Endothelial cell of umbilical vein (primary cell): ENCODE results near the gene USB1. TPM values are rescaled to one million over a fixed set of nuclear protein-coding genes. Genes with fewer than 3 reads are reported as not detected.

Experiments
- BruUV-seq: library from RNA; stranded (reverse); fragments of 400-500 nt; replicated peaks from 2 replicates; lab custom pipeline; 2021; lab: Mats Ljungman, UMichigan
- CTCF ChIA-PET: fragments of 300-600, 350-600 bp; sonication (Branson Sonifier 250); formaldehyde crosslinking; loops from one replicate; lab custom pipeline; 2021; ENCODE audit warnings: antibody characterized with exemption, inconsistent platforms; lab: Charles Lee
- POLR2A ChIA-PET: fragments of 300-600, 350-600 bp; sonication (Branson Sonifier 250); formaldehyde crosslinking; loops from one replicate; lab custom pipeline; 2021; ENCODE audit warnings: antibody characterized with exemption, inconsistent platforms; lab: Charles Lee
- DNase-seq: peaks from one replicate; pipeline ENCODE4 v3.0.0-alpha.2; 2011; ENCODE audit warnings: low read depth, low spot score
- FAIRE-seq: peaks from 2 replicates; lab custom pipeline; 2011; peaks lifted over from hg19 to GRCh38; lab: Jason Lieb, UNC
- H2AFZ ChIP-seq: 2 replicates; pipeline ENCODE4 v1.6.0; 2012; ENCODE audit warnings: low read depth, low read length, control low read depth, inconsistent platforms
- H3K27ac ChIP-seq: 2 replicates; pipeline ENCODE4 v1.5.1; 2011; ENCODE audit warnings: low read depth, mild to moderate bottlenecking, control low read depth, low read length, moderate library complexity; ENCODE audit not compliant: insufficient read depth
- H3K27me3 ChIP-seq, 2 experiments: 2 replicates each; pipeline versions ENCODE4 v1.6.0 to v1.6.1; 2011; ENCODE audit warnings: low read length in 2 of 2, mixed read lengths in 1 of 2; ENCODE audit not compliant: control insufficient read depth in 2 of 2, insufficient read depth in 2 of 2
- H3K36me3 ChIP-seq, 2 experiments: 2 replicates in 1 of 2; 3 replicates in 1 of 2; pipeline ENCODE4 v1.5.1; 2011; ENCODE audit warnings: low read length in 2 of 2, mild to moderate bottlenecking in 1 of 2, moderate library complexity in 1 of 2; ENCODE audit not compliant: control insufficient read depth in 2 of 2, insufficient read depth in 2 of 2; ENCODE audit errors: extremely low read depth in 1 of 2
- H3K4me1 ChIP-seq: 3 replicates; pipeline ENCODE4 v1.5.1; 2011; ENCODE audit warnings: mild to moderate bottlenecking, low read length; ENCODE audit not compliant: control insufficient read depth, insufficient read depth; ENCODE audit errors: extremely low read depth
- H3K4me2 ChIP-seq: 2 replicates; pipeline ENCODE4 v1.6.1; 2011; ENCODE audit warnings: low read length, control low read depth, mixed read lengths; ENCODE audit not compliant: insufficient read depth
- H3K4me3 ChIP-seq, 3 experiments: fragments of 200-600 bp in 1 of 3; sonication (generic), shearing (Covaris generic) in 1 of 3; replicated peaks in 1 of 3; 2 replicates each; pipeline ENCODE4 v1.5.1; 2011 to 2016; ENCODE audit warnings: control low read depth in 3 of 3, low read length in 3 of 3, mild to moderate bottlenecking in 2 of 3, inconsistent platforms in 1 of 3, low read depth in 1 of 3, moderate library complexity in 1 of 3; ENCODE audit not compliant: insufficient read depth in 1 of 3
- H3K79me2 ChIP-seq: 2 replicates; pipeline ENCODE4 v1.6.0; 2012; ENCODE audit warnings: low read length, inconsistent platforms; ENCODE audit not compliant: control insufficient read depth, insufficient read depth
- H3K9ac ChIP-seq: replicated peaks from 2 replicates; pipeline ENCODE3; 2011; ENCODE audit warnings: low read length, control low read depth; ENCODE audit not compliant: insufficient read depth; ENCODE audit errors: extremely low read depth
- H3K9me1 ChIP-seq: replicated peaks from 3 replicates; pipeline ENCODE4 v1.6.0; 2011; ENCODE audit warnings: mild to moderate bottlenecking, low read length; ENCODE audit not compliant: control insufficient read depth, insufficient read depth; ENCODE audit errors: extremely low read depth
- H3K9me3 ChIP-seq: replicated peaks from 2 replicates; pipeline ENCODE4 v1.5.1; 2012; ENCODE audit warnings: low read length, inconsistent platforms; ENCODE audit not compliant: control insufficient read depth, insufficient read depth
- H4K20me1 ChIP-seq: replicated peaks from 2 replicates; pipeline ENCODE3; 2011; ENCODE audit warnings: mild to moderate bottlenecking, low read length; ENCODE audit not compliant: control insufficient read depth, insufficient read depth; ENCODE audit errors: extremely low read depth
- EZH2 ChIP-seq: IDR thresholded peaks from 2 replicates; pipeline ENCODE4 v1.6.1; 2012; ENCODE audit warnings: borderline replicate concordance, low read depth, mild to moderate bottlenecking, moderate library complexity, low read length, inconsistent platforms; ENCODE audit not compliant: severe bottlenecking
- FOS ChIP-seq: IDR thresholded peaks from 2 replicates; pipeline ENCODE4 v1.6.1; 2011; ENCODE audit warnings: mild to moderate bottlenecking, low read length, moderate library complexity, borderline replicate concordance; ENCODE audit not compliant: insufficient read depth
- GATA2 ChIP-seq: IDR thresholded peaks from 2 replicates; pipeline ENCODE4 v1.7.0; 2011; ENCODE audit warnings: low read depth, mild to moderate bottlenecking, moderate library complexity, mixed read lengths, low read length; ENCODE audit not compliant: insufficient read length, insufficient read depth
- JUN ChIP-seq: IDR thresholded peaks from 2 replicates; pipeline ENCODE4 v1.6.1; 2011; ENCODE audit warnings: borderline replicate concordance, low read depth; ENCODE audit not compliant: insufficient read length, insufficient read depth
- MYC ChIP-seq: IDR thresholded peaks from one replicate; pipeline ENCODE4 v1.6.1; 2011; ENCODE audit warnings: mild to moderate bottlenecking, low read depth, low read length
- POLR2A ChIP-seq: IDR thresholded peaks from 2 replicates; pipeline ENCODE4 v1.6.1; 2012; ENCODE audit warnings: low read depth, mild to moderate bottlenecking, control low read depth, low read length
- POLR2AphosphoS5 ChIP-seq: IDR thresholded peaks from 2 replicates; pipeline ENCODE4 v1.6.1; 2012; ENCODE audit warnings: low read depth, mild to moderate bottlenecking, control low read depth, low read length, moderate library complexity; ENCODE audit not compliant: insufficient read depth
- dilution Hi-C: fragments of 300-500 bp; cut with MboI; formaldehyde crosslinking; loops from one replicate; pipeline ENCODE4 v1.15.0; 2019; ENCODE audit warnings: low sequenced_read_pairs; ENCODE audit not compliant: extremely low pct_ligation_motif_present
- intact Hi-C: fragments of 100-400 bp; cut with micrococcal nuclease; formaldehyde crosslinking; loops from one replicate; pipeline ENCODE4 v1.10.0; 2022
- polyA plus RNA-seq, 4 experiments: library from polyadenylated mRNA; depleted of rRNA in 3 of 4; stranded (reverse) in 3 of 4; unstranded in 1 of 4; fragments of >200 nt; gene quantifications; 2 replicates each; pipeline versions ENCODE4 v1.2.1 to v1.2.3, GENCODE V29; 2011 to 2012; ENCODE audit warnings: missing spikeins in 1 of 4
- total RNA-seq: library from RNA; stranded (reverse); gene quantifications from 2 replicates; pipeline ENCODE4 v1.2.3, GENCODE V29; 2021
- TF ChIP-seq, protein P1 (sequence below), 2 donors: IDR thresholded peaks; 1 replicate in 1 of 2; 2 replicates in 1 of 2; pipeline ENCODE4 v1.5.1; 2011; ENCODE audit warnings: low read length in 2 of 2, mild to moderate bottlenecking in 2 of 2, moderate library complexity in 2 of 2, control low read depth in 1 of 2, inconsistent platforms in 1 of 2, low read depth in 1 of 2; ENCODE audit not compliant: insufficient read depth in 1 of 2; ENCODE audit errors: extremely low read depth in 1 of 2
- TF ChIP-seq, protein P2 (sequence below): IDR thresholded peaks from 2 replicates; pipeline ENCODE4 v1.6.1; 2011; ENCODE audit not compliant: insufficient read depth, insufficient read length

The USB1 gene
- total and polyA plus RNA-seq, 2 donors (not counting 3 experiments of a cell fraction or from before 2014, with no cell fraction given), result 64.6 to 83.8 TPM

GRCh38 chr16:57966986-57967385 is 34.2 kb upstream of the USB1 start:
- intact Hi-C loops (no loop called here), dilution Hi-C loops (no loop called here)
- no peaks in the 10 kb centered on the region for H3K9me1 ChIP-seq
- CTCF ChIA-PET, result interaction anchor here (1.1 to 1.4 kb wide), 3 partner anchors 10 to 38 kb away, joined by 3 to 4 read pairs (median 3); no protein-coding TSS in a partner anchor
- BruUV-seq, result no TSS peak
- FAIRE-seq (no peak), DNase-seq (no peak)
- no peaks in the 10 kb centered on the region for H3K36me3 ChIP-seq
- no peak overlapping the region for H3K4me2 ChIP-seq
- H2AFZ ChIP-seq, result no peak overlapping the region
- H3K4me1 ChIP-seq, result no peaks in the 10 kb centered on the region
- no peaks in the 10 kb centered on the region for H3K79me2 ChIP-seq
- H3K9ac ChIP-seq, result no peak overlapping the region
- TF ChIP-seq, protein P1, sequence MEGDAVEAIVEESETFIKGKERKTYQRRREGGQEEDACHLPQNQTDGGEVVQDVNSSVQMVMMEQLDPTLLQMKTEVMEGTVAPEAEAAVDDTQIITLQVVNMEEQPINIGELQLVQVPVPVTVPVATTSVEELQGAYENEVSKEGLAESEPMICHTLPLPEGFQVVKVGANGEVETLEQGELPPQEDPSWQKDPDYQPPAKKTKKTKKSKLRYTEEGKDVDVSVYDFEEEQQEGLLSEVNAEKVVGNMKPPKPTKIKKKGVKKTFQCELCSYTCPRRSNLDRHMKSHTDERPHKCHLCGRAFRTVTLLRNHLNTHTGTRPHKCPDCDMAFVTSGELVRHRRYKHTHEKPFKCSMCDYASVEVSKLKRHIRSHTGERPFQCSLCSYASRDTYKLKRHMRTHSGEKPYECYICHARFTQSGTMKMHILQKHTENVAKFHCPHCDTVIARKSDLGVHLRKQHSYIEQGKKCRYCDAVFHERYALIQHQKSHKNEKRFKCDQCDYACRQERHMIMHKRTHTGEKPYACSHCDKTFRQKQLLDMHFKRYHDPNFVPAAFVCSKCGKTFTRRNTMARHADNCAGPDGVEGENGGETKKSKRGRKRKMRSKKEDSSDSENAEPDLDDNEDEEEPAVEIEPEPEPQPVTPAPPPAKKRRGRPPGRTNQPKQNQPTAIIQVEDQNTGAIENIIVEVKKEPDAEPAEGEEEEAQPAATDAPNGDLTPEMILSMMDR (IDR thresholded peaks at IDR 0.05; ENCODE audit: extremely low read depth in 1 of 2, insufficient read depth in 1 of 2, low read depth in 1 of 2, low read length in 2 of 2), result no peak
- TF ChIP-seq FOS (no peak), JUN (no peak), EZH2 (no peak), POLR2A (no peak), POLR2AphosphoS5 (no peak), GATA2 (no peak), MYC (no peak)
- TF ChIP-seq, protein P2, sequence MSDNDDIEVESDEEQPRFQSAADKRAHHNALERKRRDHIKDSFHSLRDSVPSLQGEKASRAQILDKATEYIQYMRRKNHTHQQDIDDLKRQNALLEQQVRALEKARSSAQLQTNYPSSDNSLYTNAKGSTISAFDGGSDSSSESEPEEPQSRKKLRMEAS, result no peak
- H3K27ac ChIP-seq, result no peak overlapping the region
- no peak overlapping the region for H3K4me3 ChIP-seq
- H3K9me3 ChIP-seq, result no peaks in the 10 kb centered on the region
- POLR2A ChIA-PET, result no interaction called here
- H4K20me1 ChIP-seq, result no peaks in the 10 kb centered on the region
- no peaks in the 10 kb centered on the region for H3K27me3 ChIP-seq
